ENCODE data around the gene CCAR1.

DNA sequence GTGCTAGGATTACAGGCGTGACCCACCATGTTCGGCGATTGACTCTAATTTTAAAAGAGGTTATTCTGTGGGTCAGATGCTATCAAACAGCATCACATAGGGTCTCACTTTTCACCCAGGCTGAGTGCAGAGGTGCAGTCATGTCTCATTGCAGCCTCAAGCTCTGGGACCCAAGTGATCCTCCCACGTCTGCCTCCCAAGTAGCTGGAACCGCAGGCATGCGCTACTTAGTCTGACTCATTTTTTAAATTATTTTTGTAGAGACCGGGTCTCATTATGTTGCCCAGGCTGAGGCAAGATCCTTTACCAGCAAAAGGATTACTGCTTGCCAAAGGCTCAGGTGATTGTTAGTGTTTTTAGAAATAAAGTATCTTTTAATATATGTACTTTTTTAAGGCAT, 63.4 kb downstream of the CCAR1 start:
- TF ChIP-seq, protein P1, sequence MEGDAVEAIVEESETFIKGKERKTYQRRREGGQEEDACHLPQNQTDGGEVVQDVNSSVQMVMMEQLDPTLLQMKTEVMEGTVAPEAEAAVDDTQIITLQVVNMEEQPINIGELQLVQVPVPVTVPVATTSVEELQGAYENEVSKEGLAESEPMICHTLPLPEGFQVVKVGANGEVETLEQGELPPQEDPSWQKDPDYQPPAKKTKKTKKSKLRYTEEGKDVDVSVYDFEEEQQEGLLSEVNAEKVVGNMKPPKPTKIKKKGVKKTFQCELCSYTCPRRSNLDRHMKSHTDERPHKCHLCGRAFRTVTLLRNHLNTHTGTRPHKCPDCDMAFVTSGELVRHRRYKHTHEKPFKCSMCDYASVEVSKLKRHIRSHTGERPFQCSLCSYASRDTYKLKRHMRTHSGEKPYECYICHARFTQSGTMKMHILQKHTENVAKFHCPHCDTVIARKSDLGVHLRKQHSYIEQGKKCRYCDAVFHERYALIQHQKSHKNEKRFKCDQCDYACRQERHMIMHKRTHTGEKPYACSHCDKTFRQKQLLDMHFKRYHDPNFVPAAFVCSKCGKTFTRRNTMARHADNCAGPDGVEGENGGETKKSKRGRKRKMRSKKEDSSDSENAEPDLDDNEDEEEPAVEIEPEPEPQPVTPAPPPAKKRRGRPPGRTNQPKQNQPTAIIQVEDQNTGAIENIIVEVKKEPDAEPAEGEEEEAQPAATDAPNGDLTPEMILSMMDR (conservative IDR thresholded peaks at IDR 0.05) = no peak
- TF ChIP-seq ZFX (IDR thresholded peaks at IDR 0.05) = no peak
